ENCODE measurements around the gene CCL4. TPM values are rescaled to one million over a fixed set of nuclear protein-coding genes. Genes with fewer than 3 reads are reported as not detected.

CCL4 gene
- polyA plus RNA-seq, 10 donors = 0.48 to 16.8 (median 3.3) TPM

GRCh38 chr17:36142806-36143205 is 39.2 kb downstream of the CCL4 start:
- no peak for DNase-seq

GRCh38 chr17:36144014-36144413 is 40.4 kb downstream of the CCL4 start:
- DNase-seq = no peak

GRCh38 chr17:36144981-36145729 is 41.5 kb downstream of the CCL4 start:
- DNase-seq = no peak

GRCh38 chr17:36147601-36148000 is 44.0 kb downstream of the CCL4 start:
- no peak for DNase-seq

- peak; percentile 32 to 76 (median 75) for DNase-seq
Measured at GRCh38 chr17:36148559-36149295, 45.1 kb downstream of the CCL4 start.

GRCh38 chr17:36149296-36149820 is 45.7 kb downstream of the CCL4 start:
- DNase-seq = peak in 1 of 3 donors; percentile 13

GRCh38 chr17:36151891-36152638 is 48.4 kb downstream of the CCL4 start:
- DNase-seq = no peak

GRCh38 chr17:36152639-36153120 is 49.1 kb downstream of the CCL4 start:
- no peak for DNase-seq

- DNase-seq = no peak
Measured at GRCh38 chr17:36153895-36154610, 50.4 kb downstream of the CCL4 start.

Other genes starting within 250 kb of the CCL4 start
- gene HEATR9, start 234.9 kb upstream of the CCL4 start, polyA plus RNA-seq (ENCODE audit: insufficient read length in 10 of 10) = not detected
- 1 to 10 TPM in 6 of 10 donors, under 1 TPM in 4; 0.41 to 7.3 (median 1.2) TPM for gene CCL5, start 223.5 kb upstream of the CCL4 start, polyA plus RNA-seq (ENCODE audit: insufficient read length in 10 of 10)
- gene RDM1, start 173.1 kb upstream of the CCL4 start, polyA plus RNA-seq (ENCODE audit: insufficient read length in 10 of 10) = 1 to 10 TPM in 2 of 10 donors, under 1 TPM in 8; 0.20 to 1.5 (median 0.60) TPM
- not detected for gene LYZL6, start 160.1 kb upstream of the CCL4 start, polyA plus RNA-seq (ENCODE audit: insufficient read length in 10 of 10)
- under 1 TPM in 9 of 10 donors, not detected in 1; 0.11 to 0.56 (median 0.17) TPM for gene CCL16, start 122.3 kb upstream of the CCL4 start, polyA plus RNA-seq (ENCODE audit: insufficient read length in 10 of 10)
- gene CCL14, start 117.1 kb upstream of the CCL4 start, polyA plus RNA-seq (ENCODE audit: insufficient read length in 10 of 10) = 10 to 100 TPM; 17.4 to 41.0 (median 32.6) TPM
- gene CCL15, start 102.3 kb upstream of the CCL4 start, polyA plus RNA-seq (ENCODE audit: insufficient read length in 10 of 10) = under 1 TPM in 1 of 10 donors, not detected in 9; 0.19 TPM
- under 1 TPM in 1 of 10 donors, not detected in 9; 0.32 TPM for gene CCL23, start 85.9 kb upstream of the CCL4 start, polyA plus RNA-seq (ENCODE audit: insufficient read length in 10 of 10)
- under 1 TPM in 2 of 10 donors, not detected in 8; 0.18 to 0.23 TPM for gene CCL18, start 39.6 kb upstream of the CCL4 start, polyA plus RNA-seq (ENCODE audit: insufficient read length in 10 of 10)
- gene CCL3, start 13.7 kb upstream of the CCL4 start, polyA plus RNA-seq (ENCODE audit: insufficient read length in 10 of 10) = 10 to 100 TPM in 3 of 10 donors, 1 to 10 TPM in 6, under 1 TPM in 1; 0.79 to 16.5 (median 6.4) TPM
- 10 to 100 TPM in 3 of 10 donors, 1 to 10 TPM in 7; 2.9 to 16.2 (median 7.5) TPM for gene TBC1D3B, start 72.8 kb downstream of the CCL4 start, polyA plus RNA-seq (ENCODE audit: insufficient read length in 10 of 10)
- 10 to 100 TPM in 1 of 10 donors, 1 to 10 TPM in 3, under 1 TPM in 5, not detected in 1; 0.25 to 11.4 (median 0.95) TPM for gene CCL3L1, start 92.9 kb downstream of the CCL4 start, polyA plus RNA-seq (ENCODE audit: insufficient read length in 10 of 10)
- gene CCL4L2, start 107.2 kb downstream of the CCL4 start, polyA plus RNA-seq (ENCODE audit: insufficient read length in 10 of 10) = 10 to 100 TPM in 1 of 10 donors, 1 to 10 TPM in 6, under 1 TPM in 2, not detected in 1; 0.74 to 21.4 (median 2.5) TPM
- gene TBC1D3I, start 160.7 kb downstream of the CCL4 start, polyA plus RNA-seq (ENCODE audit: insufficient read length in 10 of 10) = 1 to 10 TPM in 3 of 10 donors, under 1 TPM in 1, not detected in 6; 0.82 to 2.9 (median 1.3) TPM
- gene TBC1D3G, start 220.1 kb downstream of the CCL4 start, polyA plus RNA-seq (ENCODE audit: insufficient read length in 10 of 10) = 1 to 10 TPM in 2 of 10 donors, not detected in 8; 1.4 to 1.9 TPM

Measured in muscle of back (tissue), 11 donors.